Kidney epithelial cell (primary cell): ENCODE results near the gene PELI2. TPM values are rescaled to one million over a fixed set of nuclear protein-coding genes. Genes with fewer than 3 reads are reported as not detected.

Experiments used
- DNase-seq: peaks from one replicate; pipeline ENCODE4 v3.0.0-alpha.2; 2010; ENCODE audit warnings: low read depth
- H3K27me3 ChIP-seq: 2 replicates; pipeline ENCODE4 v1.6.0; 2011; ENCODE audit warnings: low read length; ENCODE audit not compliant: control insufficient read depth, insufficient read depth
- H3K36me3 ChIP-seq: 2 replicates; pipeline ENCODE4 v1.5.1; 2011; ENCODE audit warnings: low read length; ENCODE audit not compliant: control insufficient read depth, insufficient read depth
- H3K4me3 ChIP-seq: 2 replicates; pipeline ENCODE4 v1.5.1; 2011; ENCODE audit warnings: low read depth, mild to moderate bottlenecking, control low read depth, low read length
- total RNA-seq: library from RNA; depleted of rRNA; stranded (reverse); fragments of >200 nt; gene quantifications from 2 replicates; pipeline ENCODE4 v1.2.3, GENCODE V29; 2015
- TF ChIP-seq, protein P1 (sequence below): IDR thresholded peaks from 2 replicates; pipeline ENCODE4 v1.5.1; 2011; ENCODE audit warnings: mild to moderate bottlenecking, moderate library complexity, low read length, control low read depth, inconsistent platforms; ENCODE audit not compliant: insufficient read depth, poor library complexity, severe bottlenecking

Gene PELI2
- total RNA-seq, 1 donor from 2014 or later, result 4.8 TPM

DNA sequence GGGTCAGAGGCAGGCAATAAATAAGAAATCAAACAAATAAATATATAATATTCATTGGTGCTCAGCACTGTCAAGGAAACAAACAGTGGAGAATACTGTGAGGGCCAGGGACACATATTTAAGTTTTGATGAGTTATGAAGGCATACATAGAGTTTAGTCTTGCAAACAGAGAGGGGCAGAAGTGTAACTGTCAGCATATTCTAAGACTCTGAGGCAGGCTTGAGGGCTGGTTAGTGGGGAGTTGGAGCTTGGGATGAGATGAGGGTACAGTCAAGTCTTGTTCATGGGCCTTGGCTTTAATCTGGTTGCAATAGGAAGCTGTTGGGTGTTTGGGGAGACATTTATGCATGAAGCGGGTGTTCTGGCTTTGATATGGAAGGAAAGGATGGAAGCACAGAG lies 78.9 kb downstream of the PELI2 start:
- TF ChIP-seq, protein P1, sequence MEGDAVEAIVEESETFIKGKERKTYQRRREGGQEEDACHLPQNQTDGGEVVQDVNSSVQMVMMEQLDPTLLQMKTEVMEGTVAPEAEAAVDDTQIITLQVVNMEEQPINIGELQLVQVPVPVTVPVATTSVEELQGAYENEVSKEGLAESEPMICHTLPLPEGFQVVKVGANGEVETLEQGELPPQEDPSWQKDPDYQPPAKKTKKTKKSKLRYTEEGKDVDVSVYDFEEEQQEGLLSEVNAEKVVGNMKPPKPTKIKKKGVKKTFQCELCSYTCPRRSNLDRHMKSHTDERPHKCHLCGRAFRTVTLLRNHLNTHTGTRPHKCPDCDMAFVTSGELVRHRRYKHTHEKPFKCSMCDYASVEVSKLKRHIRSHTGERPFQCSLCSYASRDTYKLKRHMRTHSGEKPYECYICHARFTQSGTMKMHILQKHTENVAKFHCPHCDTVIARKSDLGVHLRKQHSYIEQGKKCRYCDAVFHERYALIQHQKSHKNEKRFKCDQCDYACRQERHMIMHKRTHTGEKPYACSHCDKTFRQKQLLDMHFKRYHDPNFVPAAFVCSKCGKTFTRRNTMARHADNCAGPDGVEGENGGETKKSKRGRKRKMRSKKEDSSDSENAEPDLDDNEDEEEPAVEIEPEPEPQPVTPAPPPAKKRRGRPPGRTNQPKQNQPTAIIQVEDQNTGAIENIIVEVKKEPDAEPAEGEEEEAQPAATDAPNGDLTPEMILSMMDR, result no peak
- Histone ChIP-seq H3K27me3 (no peaks in the 10 kb centered on the region), H3K4me3 (no peak overlapping the region), H3K36me3 (no peaks in the 10 kb centered on the region)
- DNase-seq, result no peak

DNA sequence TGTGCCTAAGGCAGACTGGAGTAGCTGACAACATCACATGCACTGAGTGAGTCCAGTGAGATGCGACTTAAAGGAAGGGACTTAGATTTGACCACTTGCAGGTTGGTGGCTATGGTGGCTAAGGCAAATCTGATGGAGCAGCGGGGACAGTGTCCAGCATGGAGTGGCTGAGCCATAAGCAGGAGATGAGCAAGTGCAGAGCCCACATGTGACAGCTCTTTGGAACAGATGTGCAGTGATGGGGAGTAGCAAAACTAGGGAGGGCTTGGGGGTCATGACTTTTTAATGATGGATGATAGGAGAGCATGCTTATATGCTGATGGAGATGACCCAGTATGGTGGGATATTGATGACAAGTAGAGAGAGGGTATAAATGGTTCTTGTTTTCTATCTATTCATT lies 80.2 kb downstream of the PELI2 start:
- TF ChIP-seq, protein P1, result no peak
- no peaks in the 10 kb centered on the region for H3K36me3 ChIP-seq
- no peaks in the 10 kb centered on the region for H3K27me3 ChIP-seq
- H3K4me3 ChIP-seq, result no peak overlapping the region
- DNase-seq, result no peak

DNA sequence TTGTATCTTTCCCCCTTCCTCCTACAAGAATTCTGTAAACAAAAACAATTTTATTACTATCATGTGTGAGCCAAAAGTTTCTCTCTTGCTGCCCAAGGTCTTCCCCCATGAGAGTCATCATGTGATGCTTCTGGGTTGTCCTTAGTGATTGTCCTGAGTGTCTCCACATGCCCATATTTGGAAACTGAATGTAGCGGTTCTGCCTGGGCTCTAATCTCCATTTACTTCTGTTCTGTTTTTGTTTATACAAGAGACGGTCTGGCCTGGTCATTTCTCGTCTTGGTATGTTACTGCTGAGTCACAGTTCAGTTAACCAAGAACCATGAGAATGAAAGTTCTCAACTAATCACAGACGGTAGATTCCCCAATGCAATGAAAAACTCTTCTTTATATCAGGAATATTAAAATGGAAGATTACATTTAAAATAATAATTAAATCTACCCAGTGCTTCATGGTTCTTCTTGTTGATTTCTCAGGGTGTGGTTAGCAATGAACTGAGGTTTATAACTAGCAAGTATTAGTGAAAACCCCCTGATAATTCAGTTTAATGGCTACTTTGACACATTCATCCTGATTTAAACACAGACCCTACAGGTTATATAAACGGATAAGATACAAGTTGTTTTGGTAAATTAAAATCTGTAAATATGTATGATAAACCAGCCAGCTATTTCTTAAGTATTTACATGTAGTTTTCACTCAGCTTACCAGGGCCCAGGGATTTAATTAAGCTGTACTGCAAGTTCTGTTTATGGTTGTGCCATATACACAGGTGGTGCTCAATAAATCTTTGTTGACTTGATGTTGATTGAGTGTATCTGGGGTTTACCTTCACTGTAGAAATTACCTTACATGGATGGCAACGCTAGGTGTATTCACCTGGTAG lies 81.1 kb downstream of the PELI2 start:
- H3K27me3 ChIP-seq, result no peaks in the 10 kb centered on the region
- TF ChIP-seq, protein P1, result no peak
- H3K36me3 ChIP-seq, result no peaks in the 10 kb centered on the region
- no peak overlapping the region for H3K4me3 ChIP-seq
- DNase-seq, result peak; percentile 93

DNA sequence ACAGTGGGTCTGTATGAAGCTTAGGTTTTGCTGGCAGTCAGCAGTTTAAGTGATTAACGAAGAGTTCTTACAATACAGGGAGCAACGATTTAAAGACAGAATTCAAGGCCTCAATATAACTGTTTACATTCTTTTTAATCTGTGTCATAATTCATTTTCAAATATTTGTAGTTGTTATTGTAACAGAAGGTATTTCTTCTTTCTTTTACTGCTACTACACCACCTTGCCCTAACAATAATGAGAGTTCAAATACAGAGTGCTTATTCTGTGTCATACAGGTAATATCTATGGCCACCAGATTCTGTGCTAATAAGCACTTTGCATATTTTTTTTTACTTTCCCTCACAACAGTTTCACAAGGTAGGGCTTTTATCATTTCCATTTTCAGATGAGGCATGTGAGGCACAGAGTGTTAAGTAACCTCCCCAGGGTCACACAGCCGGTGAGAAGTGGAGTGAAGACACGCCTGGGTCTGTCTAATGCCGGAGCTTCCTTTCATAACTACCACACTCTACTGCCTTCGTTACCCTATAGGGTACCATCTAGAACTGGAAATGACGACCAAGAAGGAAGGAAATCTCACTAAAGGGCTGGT lies 81.9 kb downstream of the PELI2 start:
- no peak for DNase-seq
- no peaks in the 10 kb centered on the region for H3K36me3 ChIP-seq
- TF ChIP-seq, protein P1, result no peak
- no peak overlapping the region for H3K4me3 ChIP-seq
- H3K27me3 ChIP-seq, result no peaks in the 10 kb centered on the region

DNA sequence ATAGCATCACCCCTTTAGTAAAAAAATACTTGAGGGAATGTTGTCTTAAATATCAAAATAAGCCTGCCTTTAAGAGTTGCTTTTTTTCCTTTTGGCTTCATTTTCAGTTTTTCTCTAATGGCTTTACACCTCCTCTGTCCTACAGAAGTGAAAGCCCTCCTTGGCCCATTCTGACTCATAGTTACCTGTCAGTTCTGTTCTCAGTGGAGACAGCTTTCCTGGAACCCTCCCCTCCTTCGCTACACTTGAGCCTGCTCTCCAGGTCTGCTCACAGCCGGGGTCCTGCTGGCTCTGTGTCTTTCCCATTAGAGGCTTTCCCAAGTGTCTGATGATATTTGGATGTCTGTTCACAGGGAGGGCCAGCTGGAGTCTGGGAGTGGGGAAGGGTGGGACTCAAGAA lies 84.0 kb downstream of the PELI2 start:
- no peak for DNase-seq
- H3K27me3 ChIP-seq, result no peaks in the 10 kb centered on the region
- TF ChIP-seq, protein P1, result no peak
- no peaks in the 10 kb centered on the region for H3K36me3 ChIP-seq
- H3K4me3 ChIP-seq, result no peak overlapping the region
